HG03103 (cell line): ENCODE results near the gene KLK3.
"Not testable (repeated sequence)": the region's sequence is repeated elsewhere in the genome, so short reads cannot be mapped to it uniquely, and the experiment has no call there.

ENCODE experiments used
- ATAC-seq: cut with Tn5 transposase; IDR thresholded peaks from one replicate; pipeline ENCODE4 v1.9.1; 2021; ENCODE audit warnings: low read depth; ENCODE audit not compliant: unreplicated experiment

Gene KLK3

GRCh38 chr19:50859849-50860248 is 5.1 kb downstream of the KLK3 start:
- ATAC-seq, result no peak

- no peak for ATAC-seq
These were observed 6.3 kb downstream of the KLK3 start for GRCh38 chr19:50861010-50861409.

- ATAC-seq, result no peak
These were observed 7.0 kb downstream of the KLK3 start for GRCh38 chr19:50861496-50862286.

GRCh38 chr19:50869479-50869878 is 14.8 kb downstream of the KLK3 start:
- ATAC-seq, result no peak

- ATAC-seq, result no peak
These were observed 15.8 kb downstream of the KLK3 start for GRCh38 chr19:50870417-50871089.

DNA sequence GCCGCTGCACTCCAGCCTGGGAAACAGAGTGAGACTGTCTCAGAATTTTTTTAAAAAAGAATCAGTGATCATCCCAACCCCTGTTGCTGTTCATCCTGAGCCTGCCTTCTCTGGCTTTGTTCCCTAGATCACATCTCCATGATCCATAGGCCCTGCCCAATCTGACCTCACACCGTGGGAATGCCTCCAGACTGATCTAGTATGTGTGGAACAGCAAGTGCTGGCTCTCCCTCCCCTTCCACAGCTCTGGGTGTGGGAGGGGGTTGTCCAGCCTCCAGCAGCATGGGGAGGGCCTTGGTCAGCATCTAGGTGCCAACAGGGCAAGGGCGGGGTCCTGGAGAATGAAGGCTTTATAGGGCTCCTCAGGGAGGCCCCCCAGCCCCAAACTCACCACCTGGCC is 18.3 kb downstream of the KLK3 start, which contains the start of gene KLK2:
KLK2 (plus strand) TSS at position 384 of the 400 bp plus-strand sequence. CDS start 35 bp downstream, outside the sequence.
- no peak for ATAC-seq

DNA sequence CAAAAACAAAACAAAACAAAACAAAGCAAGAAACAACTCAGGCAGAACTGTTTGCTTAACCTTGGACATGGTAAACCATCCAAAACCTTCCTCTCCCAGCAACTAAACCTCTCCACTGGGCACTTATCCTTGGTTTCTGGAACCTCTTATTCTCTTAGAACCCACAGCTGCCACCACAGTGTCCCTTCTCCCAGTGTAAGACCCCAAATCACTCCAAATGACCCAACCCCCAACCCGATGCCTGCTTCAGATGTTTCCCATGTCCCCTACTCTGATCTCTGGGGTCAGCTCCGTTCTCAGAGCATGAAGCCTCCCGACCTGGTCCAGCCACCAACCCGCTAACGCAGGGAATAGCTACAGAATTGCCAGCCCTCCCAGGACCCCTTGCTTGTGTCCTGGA is 19.5 kb downstream of the KLK3 start:
- ATAC-seq, result no peak

GRCh38 chr19:50875795-50876422 is 21.2 kb downstream of the KLK3 start:
- ATAC-seq, result no peak

DNA sequence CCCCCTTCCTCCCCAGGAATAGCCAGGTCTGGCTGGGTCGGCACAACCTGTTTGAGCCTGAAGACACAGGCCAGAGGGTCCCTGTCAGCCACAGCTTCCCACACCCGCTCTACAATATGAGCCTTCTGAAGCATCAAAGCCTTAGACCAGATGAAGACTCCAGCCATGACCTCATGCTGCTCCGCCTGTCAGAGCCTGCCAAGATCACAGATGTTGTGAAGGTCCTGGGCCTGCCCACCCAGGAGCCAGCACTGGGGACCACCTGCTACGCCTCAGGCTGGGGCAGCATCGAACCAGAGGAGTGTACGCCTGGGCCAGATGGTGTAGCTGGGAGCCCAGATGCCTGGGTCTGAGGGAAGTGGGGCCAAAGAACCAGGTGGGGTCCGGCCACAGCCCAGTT is 21.7 kb downstream of the KLK3 start:
- ATAC-seq, result no peak

DNA sequence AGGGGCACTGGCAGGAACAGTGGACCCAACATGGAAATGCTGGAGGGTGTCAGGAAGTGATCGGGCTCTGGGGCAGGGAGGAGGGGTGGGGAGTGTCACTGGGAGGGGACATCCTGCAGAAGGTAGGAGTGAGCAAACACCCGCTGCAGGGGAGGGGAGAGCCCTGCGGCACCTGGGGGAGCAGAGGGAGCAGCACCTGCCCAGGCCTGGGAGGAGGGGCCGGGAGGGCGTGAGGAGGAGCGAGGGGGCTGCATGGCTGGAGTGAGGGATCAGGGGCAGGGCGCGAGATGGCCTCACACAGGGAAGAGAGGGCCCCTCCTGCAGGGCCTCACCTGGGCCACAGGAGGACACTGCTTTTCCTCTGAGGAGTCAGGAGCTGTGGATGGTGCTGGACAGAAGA is 22.6 kb downstream of the KLK3 start:
- no peak for ATAC-seq

- no peak for ATAC-seq
These were observed 24.1 kb downstream of the KLK3 start for GRCh38 chr19:50878851-50879250.

- ATAC-seq, result no peak
These were observed 25.5 kb downstream of the KLK3 start for GRCh38 chr19:50880241-50880640.

DNA sequence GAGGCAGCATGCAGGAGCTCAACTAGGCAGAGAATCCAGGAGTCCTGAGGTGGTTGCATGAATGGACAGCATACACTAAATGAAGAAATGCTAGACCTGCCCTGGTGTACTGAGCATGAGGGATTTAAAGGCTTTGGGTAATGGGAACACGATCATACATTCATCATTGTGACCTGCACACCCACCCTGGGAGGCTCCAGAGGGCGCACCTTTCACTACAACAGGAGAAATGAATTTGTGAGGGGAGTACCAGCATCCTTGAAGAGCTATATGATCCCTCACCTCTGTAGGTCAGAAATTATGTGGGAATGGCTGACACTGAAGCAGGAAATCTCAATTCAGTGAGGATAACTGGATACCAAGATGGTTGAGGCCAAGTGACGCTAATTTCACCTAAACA is 27.5 kb downstream of the KLK3 start:
- no peak for ATAC-seq

DNA sequence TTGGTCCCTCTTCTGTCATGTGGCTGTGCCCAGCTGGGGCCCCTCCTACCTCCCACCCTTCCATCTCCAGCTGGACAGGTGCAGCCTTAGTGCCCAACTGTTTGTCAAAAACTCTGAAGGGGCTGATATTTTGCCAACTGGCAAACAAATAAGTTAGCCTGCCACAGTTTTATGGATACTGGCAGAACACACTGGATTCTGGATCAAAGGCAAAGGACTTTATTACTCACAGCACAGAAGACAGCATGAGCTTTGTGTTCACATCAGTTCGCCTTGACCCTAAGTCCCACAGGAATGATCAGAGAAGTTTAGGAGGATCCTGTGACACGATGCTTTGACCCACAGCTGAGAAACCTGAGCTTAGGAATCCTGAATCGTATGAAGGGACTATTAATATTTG is 34.9 kb downstream of the KLK3 start:
- no peak for ATAC-seq

GRCh38 chr19:50890422-50891252 is 35.9 kb downstream of the KLK3 start:
- ATAC-seq, result no peak

DNA sequence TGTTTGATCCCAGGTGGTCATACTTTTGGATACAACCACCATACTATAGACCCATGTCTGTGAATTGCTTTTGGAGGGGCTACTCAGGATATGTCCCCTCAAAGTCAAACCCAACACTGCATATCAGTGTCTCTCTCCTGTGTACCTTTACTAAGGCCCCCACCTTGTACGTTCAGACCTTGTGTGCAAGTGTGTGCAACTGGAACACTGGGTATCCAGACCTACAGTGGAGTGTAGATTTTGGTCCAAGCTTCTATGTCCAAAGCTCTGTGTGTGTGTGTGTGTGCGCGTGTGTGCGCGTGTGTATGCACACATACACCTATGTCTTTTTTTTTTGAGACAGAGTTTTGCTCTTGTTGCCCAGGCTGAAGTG is 36.5 kb downstream of the KLK3 start:
- ATAC-seq, result no peak

DNA sequence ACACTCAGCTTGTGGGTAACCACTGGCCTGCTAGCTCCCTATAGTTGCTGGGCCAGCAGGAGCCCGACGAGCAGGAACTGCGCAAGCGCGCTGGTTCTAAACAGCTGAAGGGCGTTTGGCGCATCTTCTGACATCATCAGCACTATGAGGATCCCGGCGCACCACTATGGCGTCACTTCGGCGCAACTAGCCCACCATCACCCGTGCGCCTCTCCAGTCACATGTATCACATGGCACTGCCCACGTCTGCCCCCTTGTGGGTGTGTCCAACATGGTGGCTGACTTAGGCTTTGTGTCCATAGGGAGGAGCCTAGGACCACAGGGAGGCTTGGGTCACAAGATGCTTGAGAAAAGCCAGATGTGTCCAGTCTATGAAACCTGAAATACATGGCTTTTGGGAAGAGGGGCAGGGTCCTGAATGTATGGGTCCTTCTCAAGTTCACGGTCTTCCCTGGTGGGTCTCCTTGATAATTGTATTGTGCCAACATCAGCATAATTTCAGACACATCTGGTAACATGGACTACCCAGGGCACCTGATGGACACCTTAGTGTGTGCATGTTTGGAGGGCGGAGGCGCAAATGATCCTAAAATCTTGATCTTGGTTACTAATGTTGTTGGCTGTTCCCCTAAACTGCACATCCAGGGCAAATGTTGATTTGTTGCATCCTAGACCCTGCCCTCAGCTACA is 38.5 kb downstream of the KLK3 start:
- no peak for ATAC-seq

DNA sequence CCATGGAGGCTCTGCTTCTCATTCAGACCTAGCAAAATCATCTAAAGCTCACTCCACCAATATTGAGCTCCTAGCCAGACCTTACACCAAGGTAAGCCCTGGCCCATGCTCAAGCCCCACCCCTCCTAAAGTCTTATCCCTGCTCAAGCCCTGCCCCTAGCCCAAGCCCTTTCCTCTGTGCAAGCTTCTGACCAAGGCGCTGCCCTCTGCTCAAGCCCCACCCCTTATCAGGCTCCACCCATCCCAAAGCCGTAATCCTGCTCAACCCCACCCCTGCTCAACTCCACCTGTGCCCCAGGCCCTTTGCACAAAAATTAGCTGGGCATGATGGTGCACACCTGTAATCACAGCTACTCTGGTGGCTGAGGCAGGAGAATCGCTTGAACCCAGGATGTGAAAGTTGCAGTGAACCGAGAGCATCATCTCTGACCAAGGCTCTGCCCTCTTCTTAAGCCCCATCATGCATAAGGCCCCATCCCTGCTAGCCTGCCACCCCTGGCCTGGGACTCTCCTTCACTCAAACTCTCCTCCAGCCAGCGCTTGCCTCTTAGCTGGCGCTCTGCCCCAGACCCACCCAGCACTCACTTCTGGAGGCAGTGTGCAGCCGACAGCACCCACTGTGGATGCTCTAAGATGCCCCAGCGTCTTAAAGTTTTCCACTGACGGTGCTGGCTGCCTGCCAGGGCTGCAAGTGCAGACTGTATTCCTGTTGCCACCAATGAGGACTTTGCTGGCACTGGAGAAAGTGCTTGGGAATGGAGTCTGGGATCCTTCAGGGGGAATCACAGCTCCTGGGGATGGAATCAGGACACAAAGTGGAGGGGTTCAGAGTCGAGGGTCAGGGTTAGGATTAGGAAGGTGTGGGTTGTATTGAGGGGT is 40.0 kb downstream of the KLK3 start:
- no peak for ATAC-seq

GRCh38 chr19:50896089-50896590 is 41.4 kb downstream of the KLK3 start:
- ATAC-seq, result not testable (repeated sequence)
